Measurements from ENCODE around the gene TTLL11. TPM values are rescaled to one million over a fixed set of nuclear protein-coding genes. Genes with fewer than 3 reads are reported as not detected.

The TTLL11 gene
- polyA plus RNA-seq, 1 donor: 5.0 TPM

- DNase-seq: no peak
- Histone ChIP-seq H3K27ac (ENCODE audit: low read length) (no peak overlapping the region), H3K4me3 (ENCODE audit: low read length) (no peak overlapping the region), H3K36me3 (ENCODE audit: control insufficient read depth, insufficient read depth, low read length) (peaks cover 86% of the 10 kb centered on the region), H3K4me1 (ENCODE audit: control insufficient read depth, insufficient read depth, low read length) (no peaks in the 10 kb centered on the region), H3K9me3 (ENCODE audit: control insufficient read depth, low read depth, low read length) (peaks cover 6% of the 10 kb centered on the region), H3K27me3 (ENCODE audit: control insufficient read depth, insufficient read depth, low read length) (no peaks in the 10 kb centered on the region)
- WGBS (ENCODE audit: insufficient coverage, low lambda C conversion rate): 89% methylated on average over 2 of the region's 13 CpGs
These were observed 313.6 kb downstream of the TTLL11 start for GRCh38 chr9:121779381-121780117.

- DNase-seq: no peak
These were observed 314.6 kb downstream of the TTLL11 start for GRCh38 chr9:121778252-121779225.

GRCh38 chr9:121776739-121777637, 316.1 kb downstream of the TTLL11 start:
- peaks cover 6% of the 10 kb centered on the region for H3K9me3 ChIP-seq (ENCODE audit: control insufficient read depth, low read depth, low read length)
- H3K27me3 ChIP-seq (ENCODE audit: control insufficient read depth, insufficient read depth, low read length): no peaks in the 10 kb centered on the region
- peaks cover 84% of the 10 kb centered on the region for H3K36me3 ChIP-seq (ENCODE audit: control insufficient read depth, insufficient read depth, low read length)
- no peaks in the 10 kb centered on the region for H3K4me1 ChIP-seq (ENCODE audit: control insufficient read depth, insufficient read depth, low read length)
- DNase-seq: no peak
- H3K4me3 ChIP-seq (ENCODE audit: low read length): no peak overlapping the region
- H3K27ac ChIP-seq (ENCODE audit: low read length): no peak overlapping the region
- WGBS (ENCODE audit: insufficient coverage, low lambda C conversion rate): 94% methylated on average over 2 of the region's 8 CpGs

More at GRCh38 chr9:121778252-121779225, 314.6 kb downstream of the TTLL11 start:
- no peak overlapping the region for H3K4me3 ChIP-seq (ENCODE audit: low read length)
- no peaks in the 10 kb centered on the region for H3K4me1 ChIP-seq (ENCODE audit: control insufficient read depth, insufficient read depth, low read length)
- 80% methylated on average over 1 of the region's 4 CpGs for WGBS (ENCODE audit: insufficient coverage, low lambda C conversion rate)
- no peaks in the 10 kb centered on the region for H3K27me3 ChIP-seq (ENCODE audit: control insufficient read depth, insufficient read depth, low read length)
- peaks cover 88% of the 10 kb centered on the region for H3K36me3 ChIP-seq (ENCODE audit: control insufficient read depth, insufficient read depth, low read length)
- H3K27ac ChIP-seq (ENCODE audit: low read length): no peak overlapping the region
- peaks cover 6% of the 10 kb centered on the region for H3K9me3 ChIP-seq (ENCODE audit: control insufficient read depth, low read depth, low read length)

- 100% methylated on average over 1 of the region's 23 CpGs for WGBS (ENCODE audit: insufficient coverage, low lambda C conversion rate)
- Histone ChIP-seq H3K4me3 (ENCODE audit: low read length) (no peak overlapping the region), H3K27me3 (ENCODE audit: control insufficient read depth, insufficient read depth, low read length) (no peaks in the 10 kb centered on the region), H3K36me3 (ENCODE audit: control insufficient read depth, insufficient read depth, low read length) (peaks cover 84% of the 10 kb centered on the region), H3K4me1 (ENCODE audit: control insufficient read depth, insufficient read depth, low read length) (no peaks in the 10 kb centered on the region), H3K27ac (ENCODE audit: low read length) (no peak overlapping the region), H3K9me3 (ENCODE audit: control insufficient read depth, low read depth, low read length) (peaks cover 6% of the 10 kb centered on the region)
- DNase-seq: no peak
These were observed 316.9 kb downstream of the TTLL11 start for GRCh38 chr9:121776001-121776738.

GRCh38 chr9:121774715-121775613, 318.1 kb downstream of the TTLL11 start:
- no peaks in the 10 kb centered on the region for H3K4me1 ChIP-seq (ENCODE audit: control insufficient read depth, insufficient read depth, low read length)
- peaks cover 6% of the 10 kb centered on the region for H3K9me3 ChIP-seq (ENCODE audit: control insufficient read depth, low read depth, low read length)
- H3K27ac ChIP-seq (ENCODE audit: low read length): no peak overlapping the region
- H3K36me3 ChIP-seq (ENCODE audit: control insufficient read depth, insufficient read depth, low read length): peaks cover 84% of the 10 kb centered on the region
- no CpG with 5 or more reads among the region's 26 CpGs for WGBS (ENCODE audit: insufficient coverage, low lambda C conversion rate)
- no peak for DNase-seq
- no peaks in the 10 kb centered on the region for H3K27me3 ChIP-seq (ENCODE audit: control insufficient read depth, insufficient read depth, low read length)
- no peak overlapping the region for H3K4me3 ChIP-seq (ENCODE audit: low read length)

GRCh38 chr9:121773954-121774714, 319.0 kb downstream of the TTLL11 start:
- WGBS (ENCODE audit: insufficient coverage, low lambda C conversion rate): no CpG with 5 or more reads among the region's 19 CpGs

GRCh38 chr9:121773286-121773953, 319.7 kb downstream of the TTLL11 start:
- H3K27me3 ChIP-seq (ENCODE audit: control insufficient read depth, insufficient read depth, low read length): no peaks in the 10 kb centered on the region
- DNase-seq: no peak
- peaks cover 6% of the 10 kb centered on the region for H3K9me3 ChIP-seq (ENCODE audit: control insufficient read depth, low read depth, low read length)
- H3K27ac ChIP-seq (ENCODE audit: low read length): no peak overlapping the region
- WGBS (ENCODE audit: insufficient coverage, low lambda C conversion rate): no CpG with 5 or more reads among the region's 18 CpGs
- H3K4me1 ChIP-seq (ENCODE audit: control insufficient read depth, insufficient read depth, low read length): no peaks in the 10 kb centered on the region
- peaks cover 91% of the 10 kb centered on the region for H3K36me3 ChIP-seq (ENCODE audit: control insufficient read depth, insufficient read depth, low read length)
- H3K4me3 ChIP-seq (ENCODE audit: low read length): no peak overlapping the region

More at GRCh38 chr9:121773954-121774714, 319.0 kb downstream of the TTLL11 start:
- H3K4me3 ChIP-seq (ENCODE audit: low read length): no peak overlapping the region
- DNase-seq: no peak
- peaks cover 88% of the 10 kb centered on the region for H3K36me3 ChIP-seq (ENCODE audit: control insufficient read depth, insufficient read depth, low read length)
- no peak overlapping the region for H3K27ac ChIP-seq (ENCODE audit: low read length)
- H3K4me1 ChIP-seq (ENCODE audit: control insufficient read depth, insufficient read depth, low read length): no peaks in the 10 kb centered on the region
- no peaks in the 10 kb centered on the region for H3K27me3 ChIP-seq (ENCODE audit: control insufficient read depth, insufficient read depth, low read length)
- peaks cover 6% of the 10 kb centered on the region for H3K9me3 ChIP-seq (ENCODE audit: control insufficient read depth, low read depth, low read length)

GRCh38 chr9:121772600-121773285, 320.4 kb downstream of the TTLL11 start:
- H3K27ac ChIP-seq (ENCODE audit: low read length): no peak overlapping the region
- H3K27me3 ChIP-seq (ENCODE audit: control insufficient read depth, insufficient read depth, low read length): no peaks in the 10 kb centered on the region
- H3K36me3 ChIP-seq (ENCODE audit: control insufficient read depth, insufficient read depth, low read length): peaks cover 93% of the 10 kb centered on the region
- WGBS (ENCODE audit: insufficient coverage, low lambda C conversion rate): no CpG with 5 or more reads among the region's 45 CpGs
- H3K9me3 ChIP-seq (ENCODE audit: control insufficient read depth, low read depth, low read length): peaks cover 6% of the 10 kb centered on the region
- no peak for DNase-seq
- no peaks in the 10 kb centered on the region for H3K4me1 ChIP-seq (ENCODE audit: control insufficient read depth, insufficient read depth, low read length)
- H3K4me3 ChIP-seq (ENCODE audit: low read length): no peak overlapping the region

Measured in large intestine (tissue), 3 donors.